Breast epithelium (tissue), 3 donors: ENCODE results near the gene C11orf86.

Experiments used
- CTCF ChIP-seq, 3 donors: fragments of 450-650 bp; IDR thresholded peaks; one replicate each; pipeline ENCODE4 v1.5.1; 2016 to 2017; ENCODE audit warnings: antibody characterized with exemption in 3 of 3, mild to moderate bottlenecking in 3 of 3, moderate library complexity in 3 of 3
- POLR2A ChIP-seq: fragments of 450-650 bp; IDR thresholded peaks from one replicate; pipeline ENCODE4 v1.6.1; 2016; ENCODE audit warnings: antibody characterized with exemption, mild to moderate bottlenecking, moderate library complexity
- POLR2AphosphoS5 ChIP-seq, 3 donors: sonication (generic); formaldehyde crosslinking; IDR thresholded peaks; one replicate each; pipeline ENCODE4 v1.6.1; 2017; ENCODE audit warnings: antibody characterized with exemption in 3 of 3

DNA sequence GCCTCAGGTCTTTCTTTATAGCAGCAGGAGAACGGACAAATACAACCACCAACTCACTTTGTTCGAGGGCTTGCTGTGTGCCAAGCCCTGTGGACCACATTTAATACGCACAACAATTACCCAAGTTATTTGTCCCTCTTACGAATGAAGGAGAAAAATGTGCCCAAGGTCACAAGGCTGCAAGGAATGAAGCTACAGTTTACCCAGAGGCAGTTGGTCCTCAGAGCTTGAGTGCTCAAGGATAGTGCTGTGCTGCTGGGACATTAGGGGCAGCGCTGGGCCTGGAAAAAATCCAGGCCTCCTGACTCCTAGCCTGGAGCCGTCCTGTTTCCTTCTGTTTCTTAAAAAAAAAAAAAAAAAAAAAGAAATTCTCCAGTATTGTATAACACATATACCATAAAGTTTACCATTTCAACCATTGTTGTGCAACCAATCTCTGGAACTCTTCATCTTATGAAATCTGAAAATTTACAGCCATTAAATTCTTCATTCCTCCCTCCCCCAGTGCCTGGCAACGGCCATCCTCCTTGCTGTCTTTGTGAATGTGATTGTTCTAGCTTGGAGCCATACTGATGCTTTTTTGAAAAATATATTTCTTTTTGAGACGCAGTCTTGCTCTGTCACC is 1.0 kb upstream of the C11orf86 start:
- no peak for TF ChIP-seq CTCF (IDR thresholded peaks at IDR 0.05)
- no peak for TF ChIP-seq POLR2AphosphoS5 (IDR thresholded peaks at IDR 0.05)
- no peak for TF ChIP-seq POLR2A
